CD14-positive monocyte (primary cell): ENCODE results near the gene SIGLEC9. TPM values are rescaled to one million over a fixed set of nuclear protein-coding genes. Genes with fewer than 3 reads are reported as not detected.

Experiments
- DNase-seq, 3 donors: peaks; one replicate each; pipeline ENCODE4 v3.0.0-alpha.2; 2011 to 2022
- H2AFZ ChIP-seq: 2 replicates; pipeline ENCODE4 v1.6.0; 2012; ENCODE audit warnings: mild to moderate bottlenecking, low read depth, low read length, inconsistent platforms; ENCODE audit not compliant: insufficient read depth, poor library complexity, severe bottlenecking
- H3K27ac ChIP-seq, 2 donors: 1 replicate in 1 of 2; 2 replicates in 1 of 2; pipeline ENCODE4 v1.5.1; 2012 to 2013; ENCODE audit warnings: low read length in 2 of 2, control low read depth in 1 of 2, inconsistent platforms in 1 of 2, low read depth in 1 of 2, mild to moderate bottlenecking in 1 of 2
- H3K27me3 ChIP-seq, 2 donors: one replicate each; pipeline versions ENCODE4 v1.6.0 to v1.6.1; 2011 to 2013; ENCODE audit warnings: low read length in 2 of 2; ENCODE audit not compliant: control insufficient read depth in 2 of 2, insufficient read depth in 2 of 2
- H3K36me3 ChIP-seq, 2 donors: replicated peaks in 1 of 2; 1 replicate in 1 of 2; 2 replicates in 1 of 2; pipeline versions ENCODE4 v1.5.1 to v1.6.1; 2012 to 2013; ENCODE audit warnings: low read length in 2 of 2, control low read depth in 1 of 2, inconsistent platforms in 1 of 2, mild to moderate bottlenecking in 1 of 2; ENCODE audit not compliant: insufficient read depth in 2 of 2, control insufficient read depth in 1 of 2
- H3K4me1 ChIP-seq, 2 donors: 1 replicate in 1 of 2; 2 replicates in 1 of 2; pipeline versions ENCODE4 v1.5.1 to v1.6.1; 2012 to 2013; ENCODE audit warnings: low read length in 2 of 2, control low read depth in 1 of 2, inconsistent platforms in 1 of 2, mild to moderate bottlenecking in 1 of 2, moderate library complexity in 1 of 2; ENCODE audit not compliant: insufficient read depth in 2 of 2, control insufficient read depth in 1 of 2
- H3K4me2 ChIP-seq: replicated peaks from 2 replicates; pipeline ENCODE3; 2012; ENCODE audit warnings: low read length, moderate library complexity, mild to moderate bottlenecking; ENCODE audit not compliant: poor library complexity, severe bottlenecking; ENCODE audit errors: extremely low read depth
- H3K4me3 ChIP-seq, 3 experiments: fragments of 200-600 bp in 1 of 3; sonication (generic) in 1 of 3; replicated peaks in 1 of 3; 1 replicate in 2 of 3; 2 replicates in 1 of 3; pipeline ENCODE4 v1.5.1; 2011 to 2013; ENCODE audit warnings: low read length in 3 of 3, mild to moderate bottlenecking in 3 of 3, control low read depth in 2 of 3, low read depth in 2 of 3, inconsistent platforms in 1 of 3, moderate library complexity in 1 of 3
- H3K79me2 ChIP-seq: 2 replicates; pipeline ENCODE4 v1.6.0; 2012; ENCODE audit warnings: mild to moderate bottlenecking, control low read depth, inconsistent platforms, low read length, moderate library complexity; ENCODE audit not compliant: insufficient read depth
- H3K9ac ChIP-seq: 2 replicates; pipeline ENCODE4 v1.6.0; 2017; ENCODE audit warnings: low read length, mild to moderate bottlenecking; ENCODE audit not compliant: insufficient read depth, poor library complexity, severe bottlenecking
- H3K9me3 ChIP-seq, 2 donors: replicated peaks in 1 of 2; 1 replicate in 1 of 2; 2 replicates in 1 of 2; pipeline versions ENCODE4 v1.5.1 to v1.6.1; 2012 to 2013; ENCODE audit warnings: low read length in 2 of 2, control low read depth in 1 of 2; ENCODE audit not compliant: control insufficient read depth in 1 of 2, insufficient read depth in 1 of 2
- H4K20me1 ChIP-seq: 2 replicates; pipeline ENCODE4 v1.6.0; 2012; ENCODE audit warnings: mild to moderate bottlenecking, low read length, control low read depth, moderate library complexity; ENCODE audit not compliant: insufficient read depth
- H3K27ac Mint-ChIP-seq, 7 donors: one replicate each; pipeline ENCODE4 v1.8.0; 2020; ENCODE audit warnings: mild to moderate bottlenecking in 7 of 7, mixed read lengths in 7 of 7, moderate library complexity in 6 of 7, inconsistent platforms in 2 of 7
- H3K27me3 Mint-ChIP-seq, 3 donors: one replicate each; pipeline ENCODE4 v1.8.0; 2021 to 2022; ENCODE audit warnings: low read depth in 3 of 3, mild to moderate bottlenecking in 3 of 3, mixed read lengths in 3 of 3, moderate library complexity in 3 of 3, inconsistent platforms in 1 of 3
- H3K36me3 Mint-ChIP-seq, 2 donors: one replicate each; pipeline ENCODE4 v1.8.0; 2020; ENCODE audit warnings: mixed read lengths in 2 of 2, inconsistent platforms in 1 of 2, mild to moderate bottlenecking in 1 of 2
- H3K4me1 Mint-ChIP-seq: one replicate; pipeline ENCODE4 v1.8.0; 2020; ENCODE audit warnings: mild to moderate bottlenecking, mixed read lengths
- H3K4me3 Mint-ChIP-seq, 2 donors: one replicate each; pipeline ENCODE4 v1.8.0; 2020; ENCODE audit warnings: mild to moderate bottlenecking in 2 of 2, mixed read lengths in 2 of 2, moderate library complexity in 1 of 2
- H3K9me3 Mint-ChIP-seq, 7 donors: one replicate each; pipeline ENCODE4 v1.8.0; 2020 to 2022; ENCODE audit warnings: mixed read lengths in 7 of 7, mild to moderate bottlenecking in 6 of 7, moderate library complexity in 6 of 7, inconsistent platforms in 2 of 7
- CTCF ChIP-seq: fragments of 200-600 bp; IDR thresholded peaks from one replicate; pipeline ENCODE4 v1.8.0; 2022; ENCODE audit warnings: antibody characterized with exemption, mild to moderate bottlenecking
- WGBS: methylation state at CpG from one replicate; pipeline ENCODE4 v1.1.5; 2013; ENCODE audit warnings: missing lambda C conversion rate; ENCODE audit not compliant: insufficient coverage; 5-methylcytosine and 5-hydroxymethylcytosine counted together
- intact Hi-C, 2 donors: fragments of 100-400 bp; cut with micrococcal nuclease; formaldehyde crosslinking; loops; one replicate each; pipeline versions ENCODE4 v1.15.0 to v1.15.1; 2023
- polyA plus RNA-seq, 3 donors: library from polyadenylated mRNA; depleted of rRNA in 1 of 3; unstranded in 2 of 3; stranded (reverse) in 1 of 3; fragments of 300-500 nt in 2 of 3; fragments of >200 nt in 1 of 3; fragmentation: Illumina TruSeq in 2 of 3; gene quantifications; 1 replicate in 2 of 3; 2 replicates in 1 of 3; pipeline ENCODE4 v1.2.3, GENCODE V29; 2012 to 2021

Gene SIGLEC9
- polyA plus RNA-seq, 3 donors: 87.5 to 137 (median 133) TPM

GRCh38 chr19:51145916-51146493 is 21.3 kb downstream of the SIGLEC9 start:
- DNase-seq: no peak
- H3K27me3 Mint-ChIP-seq: no peaks in the 10 kb centered on the region
- no peak overlapping the region for H3K9ac ChIP-seq
- H3K27me3 ChIP-seq: no peaks in the 10 kb centered on the region
- H3K36me3 ChIP-seq: peaks cover 22 to 42% of the 10 kb centered on the region in 2 donors
- H4K20me1 ChIP-seq: peaks cover 13% of the 10 kb centered on the region
- H3K27ac ChIP-seq: peak overlapping the region in 1 of 2 donors; percentile 63
- intact Hi-C loops: loop anchor here (5.0 kb wide), 2 partner anchors 34 to 39 kb away; partner anchors contain the start of gene CTU1 (in 1 of the 2)
- H2AFZ ChIP-seq: no peak overlapping the region
- WGBS: no CpG with 5 or more reads among the region's 4 CpGs
- no peaks in the 10 kb centered on the region for H3K9me3 ChIP-seq
- no peak overlapping the region for H3K4me3 ChIP-seq
- peak overlapping the region in 1 of 2 donors; percentile 2 for H3K4me3 Mint-ChIP-seq
- TF ChIP-seq CTCF: no peak
- peak overlapping the region in 1 of 7 donors; percentile 18 for H3K27ac Mint-ChIP-seq
- peaks cover 45 to 72% of the 10 kb centered on the region in 2 donors for H3K36me3 Mint-ChIP-seq
- peaks cover 84 to 97% of the 10 kb centered on the region in 2 donors for H3K4me1 ChIP-seq
- H3K4me2 ChIP-seq: no peak overlapping the region
- peaks cover 91% of the 10 kb centered on the region for H3K79me2 ChIP-seq
- peaks cover 97% of the 10 kb centered on the region for H3K4me1 Mint-ChIP-seq
- peaks cover 0 to under 1% (median 0%) of the 10 kb centered on the region in 7 donors for H3K9me3 Mint-ChIP-seq

DNA sequence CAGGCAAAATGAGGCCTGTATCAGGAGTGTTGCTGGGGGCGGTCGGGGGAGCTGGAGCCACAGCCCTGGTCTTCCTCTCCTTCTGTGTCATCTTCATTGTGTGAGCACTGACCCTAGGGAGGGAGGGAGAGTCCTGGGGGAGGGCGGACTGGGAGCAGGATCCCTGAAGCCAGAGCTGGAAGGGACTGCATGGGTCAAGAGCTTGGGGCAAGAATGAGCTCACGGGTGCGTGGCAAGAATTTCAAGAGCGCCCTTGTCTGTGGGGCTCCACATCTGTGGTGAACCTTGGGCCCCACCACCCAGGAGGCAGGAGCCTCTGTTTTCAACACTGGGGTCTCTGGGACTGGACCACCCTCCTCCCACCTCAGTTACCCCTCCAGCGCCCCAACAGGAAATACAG is 22.0 kb downstream of the SIGLEC9 start:
- TF ChIP-seq CTCF: no peak
- peaks cover 91% of the 10 kb centered on the region for H3K79me2 ChIP-seq
- peak overlapping the region; percentile 5 for H3K4me2 ChIP-seq
- peaks cover 76 to 95% of the 10 kb centered on the region in 2 donors for H3K4me1 ChIP-seq
- no peak overlapping the region for H2AFZ ChIP-seq
- intact Hi-C loops: loop anchor here (5.0 kb wide), 2 partner anchors 34 to 39 kb away; partner anchors contain the start of gene CTU1 (in 1 of the 2)
- 100% methylated on average over 3 of the region's 7 CpGs for WGBS
- peaks cover 89% of the 10 kb centered on the region for H3K4me1 Mint-ChIP-seq
- peak overlapping the region in 1 of 3 experiments; percentile 10 for H3K4me3 ChIP-seq
- no peaks in the 10 kb centered on the region for H3K27me3 ChIP-seq
- H3K4me3 Mint-ChIP-seq: no peak overlapping the region
- no peak overlapping the region for H3K9ac ChIP-seq
- peaks cover 49 to 72% of the 10 kb centered on the region in 2 donors for H3K36me3 Mint-ChIP-seq
- peaks cover 0 to 5% (median 0%) of the 10 kb centered on the region in 7 donors for H3K9me3 Mint-ChIP-seq
- peak overlapping the region in 1 of 2 donors; percentile 63 for H3K27ac ChIP-seq
- H3K27me3 Mint-ChIP-seq: no peaks in the 10 kb centered on the region
- no peak for DNase-seq
- H3K27ac Mint-ChIP-seq: peak overlapping the region in 6 of 7 donors; percentile 23 to 95 (median 66)
- H3K36me3 ChIP-seq: peaks cover 28 to 50% of the 10 kb centered on the region in 2 donors
- no peaks in the 10 kb centered on the region for H3K9me3 ChIP-seq
- peaks cover 20% of the 10 kb centered on the region for H4K20me1 ChIP-seq
